Hepatocyte (in vitro differentiated cells): Measurements from ENCODE around the gene GMPR. TPM values are rescaled to one million over a fixed set of nuclear protein-coding genes. Genes with fewer than 3 reads are reported as not detected.

Experiments
- DNase-seq: peaks from one replicate; pipeline ENCODE4 v3.0.0-alpha.2; 2016; ENCODE audit warnings: low spot score
- H2AFZ ChIP-seq: fragments of 200-600 bp; sonication (generic); 2 replicates; pipeline ENCODE4 v1.6.0; 2016; ENCODE audit warnings: antibody characterized with exemption, mild to moderate bottlenecking
- H3K27ac ChIP-seq: fragments of 200-600 bp; sonication (generic); 2 replicates; pipeline ENCODE4 v1.5.1; 2016; ENCODE audit warnings: mild to moderate bottlenecking
- H3K27me3 ChIP-seq: fragments of 200-600 bp; sonication (generic); 2 replicates; pipeline ENCODE4 v1.6.1; 2016
- H3K36me3 ChIP-seq: fragments of 200-600 bp; sonication (generic); replicated peaks from 2 replicates; pipeline ENCODE4 v1.5.1; 2016; ENCODE audit warnings: low read depth; ENCODE audit not compliant: insufficient read depth
- H3K4me1 ChIP-seq: fragments of 200-600 bp; sonication (generic); 2 replicates; pipeline ENCODE4 v1.5.1; 2016; ENCODE audit warnings: mild to moderate bottlenecking, moderate library complexity; ENCODE audit not compliant: insufficient read depth
- H3K4me2 ChIP-seq: fragments of 200-600 bp; sonication (generic); 2 replicates; pipeline ENCODE4 v1.6.0; 2016
- H3K4me3 ChIP-seq: fragments of 200-600 bp; sonication (generic); 2 replicates; pipeline ENCODE4 v1.5.1; 2016; ENCODE audit warnings: mild to moderate bottlenecking
- H3K79me2 ChIP-seq: fragments of 200-600 bp; sonication (generic); 2 replicates; pipeline ENCODE4 v1.6.0; 2017; ENCODE audit warnings: mild to moderate bottlenecking
- H3K9me2 ChIP-seq: fragments of 200-600 bp; sonication (generic); replicated peaks from 2 replicates; pipeline ENCODE4 v1.6.0; 2017; ENCODE audit warnings: mild to moderate bottlenecking; ENCODE audit not compliant: insufficient read depth
- H3K9me3 ChIP-seq: fragments of 200-600 bp; sonication (generic); 2 replicates; pipeline ENCODE4 v1.5.1; 2016; ENCODE audit warnings: low read depth, mild to moderate bottlenecking
- H4K20me1 ChIP-seq: fragments of 200-600 bp; sonication (generic); 2 replicates; pipeline ENCODE4 v1.6.0; 2016; ENCODE audit warnings: mild to moderate bottlenecking; ENCODE audit not compliant: insufficient read depth, poor library complexity, severe bottlenecking
- CTCF ChIP-seq: fragments of 200-600 bp; sonication (generic); IDR thresholded peaks from 2 replicates; pipeline ENCODE4 v1.5.1; 2016; ENCODE audit warnings: antibody characterized with exemption, mild to moderate bottlenecking; ENCODE audit not compliant: poor library complexity
- EZH2 ChIP-seq: fragments of 200-600 bp; sonication (generic); IDR thresholded peaks from 2 replicates; pipeline ENCODE4 v1.6.1; 2016; ENCODE audit warnings: antibody characterized with exemption, mild to moderate bottlenecking, borderline replicate concordance
- EZH2phosphoT487 ChIP-seq: fragments of 200-600 bp; sonication (generic); IDR thresholded peaks from one replicate; pipeline ENCODE4 v1.6.1; 2018; ENCODE audit warnings: antibody characterized with exemption, mild to moderate bottlenecking, low read depth, moderate library complexity; ENCODE audit not compliant: unreplicated experiment, severe bottlenecking
- WGBS: methylation state at CpG from one replicate; pipeline ENCODE4 v1.1.6; 2016; ENCODE audit warnings: low lambda C conversion rate; ENCODE audit errors: missing lambda C conversion rate; 5-methylcytosine and 5-hydroxymethylcytosine counted together
- polyA plus RNA-seq: library from polyadenylated mRNA; unstranded; fragments of >200 nt; fragmentation: Nextera tagmentation; extraction: Ambion mirVana; gene quantifications from 2 replicates; pipeline ENCODE4 v1.2.1, GENCODE V29; 2016
- total RNA-seq: library from RNA; depleted of rRNA; stranded (reverse); fragments of >200 nt; gene quantifications from 2 replicates; pipeline ENCODE4 v1.2.3, GENCODE V29; 2014

The GMPR gene
- total and polyA plus RNA-seq, 2 experiments from 2014 or later, result 6.1 to 16.5 TPM

- 92% methylated on average over 27 of the region's 43 CpGs for WGBS
- Histone ChIP-seq H3K79me2 (no peaks in the 10 kb centered on the region), H3K36me3 (no peaks in the 10 kb centered on the region), H2AFZ (no peak overlapping the region), H3K4me3 (no peak overlapping the region), H3K4me1 (no peaks in the 10 kb centered on the region), H3K9me2 (no peaks in the 10 kb centered on the region), H3K27ac (no peak overlapping the region), H3K4me2 (no peak overlapping the region), H4K20me1 (no peaks in the 10 kb centered on the region), H3K9me3 (no peaks in the 10 kb centered on the region), H3K27me3 (no peaks in the 10 kb centered on the region)
- no peak for TF ChIP-seq CTCF
- no peak for TF ChIP-seq EZH2phosphoT487
- TF ChIP-seq EZH2, result no peak
- DNase-seq, result no peak
These were observed 21.8 kb upstream of the GMPR start for GRCh38 chr6:16216501-16217155.

GRCh38 chr6:16217156-16217721 is 21.1 kb upstream of the GMPR start:
- no peaks in the 10 kb centered on the region for H3K4me1 ChIP-seq
- DNase-seq, result no peak
- TF ChIP-seq EZH2 (no peak), CTCF (no peak), EZH2phosphoT487 (no peak)
- H2AFZ ChIP-seq, result no peak overlapping the region
- no peaks in the 10 kb centered on the region for H4K20me1 ChIP-seq
- H3K79me2 ChIP-seq, result no peaks in the 10 kb centered on the region
- no peaks in the 10 kb centered on the region for H3K27me3 ChIP-seq
- no peak overlapping the region for H3K4me3 ChIP-seq
- no peaks in the 10 kb centered on the region for H3K9me3 ChIP-seq
- no peaks in the 10 kb centered on the region for H3K9me2 ChIP-seq
- 95% methylated on average over 17 of the region's 17 CpGs for WGBS
- no peak overlapping the region for H3K4me2 ChIP-seq
- no peaks in the 10 kb centered on the region for H3K36me3 ChIP-seq
- H3K27ac ChIP-seq, result no peak overlapping the region

GRCh38 chr6:16222826-16223225 is 15.6 kb upstream of the GMPR start:
- no peaks in the 10 kb centered on the region for H3K79me2 ChIP-seq
- H3K9me3 ChIP-seq, result no peaks in the 10 kb centered on the region
- no peak for TF ChIP-seq EZH2phosphoT487
- TF ChIP-seq CTCF, result no peak
- no peak for TF ChIP-seq EZH2
- no peak overlapping the region for H2AFZ ChIP-seq
- WGBS, result 91% methylated on average over 3 of the region's 3 CpGs
- H3K36me3 ChIP-seq, result no peaks in the 10 kb centered on the region
- H4K20me1 ChIP-seq, result no peaks in the 10 kb centered on the region
- H3K4me3 ChIP-seq, result no peak overlapping the region
- no peak for DNase-seq
- H3K27me3 ChIP-seq, result no peaks in the 10 kb centered on the region
- no peaks in the 10 kb centered on the region for H3K9me2 ChIP-seq
- no peak overlapping the region for H3K4me2 ChIP-seq
- no peak overlapping the region for H3K27ac ChIP-seq
- H3K4me1 ChIP-seq, result no peaks in the 10 kb centered on the region
